HEK293 (cell line): Measurements from ENCODE around the gene RNF217.

Experiments
- CTCF ChIA-PET: fragments of 350-600 bp; formaldehyde crosslinking; extraction: SDS; loops from one replicate; lab custom pipeline; 2021; ENCODE audit warnings: antibody characterized with exemption; lab: Yijun Ruan, JAX
- POLR2A ChIA-PET: fragments of 300-600 bp; formaldehyde crosslinking; extraction: SDS; loops from one replicate; lab custom pipeline; 2020; ENCODE audit warnings: antibody characterized with exemption, inconsistent platforms; lab: Yijun Ruan, JAX
- H3K27ac ChIP-seq: fragments of 200-500 bp; sonication (Bioruptor generic); 2 replicates; pipeline ENCODE4 v1.5.1; 2014; ENCODE audit warnings: low read depth, low read length, control low read depth, inconsistent platforms; ENCODE audit errors: extremely low read depth
- H3K36me3 ChIP-seq, 2 experiments: fragments of 200-500 bp in 1 of 2; sonication (Bioruptor generic) in 1 of 2; 1 replicate in 1 of 2; 2 replicates in 1 of 2; pipeline ENCODE4 v1.5.1; 2014 to 2017; ENCODE audit warnings: inconsistent platforms in 2 of 2, low read length in 2 of 2; ENCODE audit not compliant: control insufficient read depth in 2 of 2, insufficient read depth in 1 of 2
- H3K4me1 ChIP-seq: fragments of 200-500 bp; sonication (Bioruptor generic); 2 replicates; pipeline ENCODE4 v1.5.1; 2014; ENCODE audit warnings: mild to moderate bottlenecking, low read length, inconsistent platforms; ENCODE audit not compliant: control insufficient read depth, insufficient read depth
- H3K4me3 ChIP-seq: 2 replicates; pipeline ENCODE4 v1.5.1; 2011; ENCODE audit warnings: low read depth, mild to moderate bottlenecking, control low read depth, low read length, moderate library complexity
- H3K9me3 ChIP-seq: fragments of 200-500 bp; sonication (Bioruptor generic); 2 replicates; pipeline ENCODE4 v1.5.1; 2014; ENCODE audit warnings: low read depth, low read length, inconsistent platforms; ENCODE audit not compliant: control insufficient read depth, insufficient read depth
- KLF1 ChIP-seq: fragments of 450-650 bp; formaldehyde crosslinking; IDR thresholded peaks from 2 replicates; pipeline ENCODE4 v1.5.1; 2016; ENCODE audit warnings: missing biosample characterization, missing genetic modification characterization
- PRDM2 ChIP-seq: fragments of 450-650 bp; formaldehyde crosslinking; IDR thresholded peaks from 2 replicates; pipeline ENCODE4 v1.5.1; 2016; ENCODE audit warnings: missing biosample characterization, missing genetic modification characterization, borderline replicate concordance
- SCRT1 ChIP-seq: fragments of 450-650 bp; formaldehyde crosslinking; IDR thresholded peaks from 2 replicates; pipeline ENCODE4 v1.5.1; 2016; ENCODE audit warnings: missing biosample characterization, missing genetic modification characterization, borderline replicate concordance
- SCRT2 ChIP-seq: fragments of 450-650 bp; formaldehyde crosslinking; IDR thresholded peaks from 2 replicates; pipeline ENCODE4 v1.5.1; 2016; ENCODE audit warnings: missing biosample characterization, missing genetic modification characterization
- SP2 ChIP-seq: fragments of 450-650 bp; formaldehyde crosslinking; IDR thresholded peaks from 2 replicates; pipeline ENCODE4 v1.5.1; 2016; ENCODE audit warnings: missing biosample characterization, missing genetic modification characterization
- WT1 ChIP-seq: fragments of 450-650 bp; formaldehyde crosslinking; IDR thresholded peaks from 2 replicates; pipeline ENCODE4 v1.5.1; 2016; ENCODE audit warnings: missing biosample characterization, missing genetic modification characterization
- ZNF16 ChIP-seq: fragments of 450-650 bp; formaldehyde crosslinking; IDR thresholded peaks from 2 replicates; pipeline ENCODE4 v1.5.1; 2016; ENCODE audit warnings: low read depth, missing biosample characterization, missing genetic modification characterization
- ZNF169 ChIP-seq: fragments of 450-650 bp; formaldehyde crosslinking; IDR thresholded peaks from 2 replicates; pipeline ENCODE4 v1.5.1; 2016; ENCODE audit warnings: missing biosample characterization, missing genetic modification characterization
- ZNF223 ChIP-seq: fragments of 450-650 bp; formaldehyde crosslinking; IDR thresholded peaks from 2 replicates; pipeline ENCODE4 v1.5.1; 2016; ENCODE audit warnings: missing biosample characterization, missing genetic modification characterization
- ZNF26 ChIP-seq: fragments of 450-650 bp; formaldehyde crosslinking; IDR thresholded peaks from 2 replicates; pipeline ENCODE4 v1.5.1; 2016; ENCODE audit warnings: missing biosample characterization, missing genetic modification characterization
- ZNF302 ChIP-seq: fragments of 450-650 bp; formaldehyde crosslinking; IDR thresholded peaks from 2 replicates; pipeline ENCODE4 v1.5.1; 2016; ENCODE audit warnings: missing biosample characterization, missing genetic modification characterization, low read depth
- ZNF335 ChIP-seq: fragments of 450-650 bp; formaldehyde crosslinking; conservative IDR thresholded peaks from 2 replicates; pipeline ENCODE4 v1.5.1; 2016; ENCODE audit warnings: missing biosample characterization, missing genetic modification characterization
- ZNF394 ChIP-seq: fragments of 450-650 bp; formaldehyde crosslinking; IDR thresholded peaks from 2 replicates; pipeline ENCODE4 v1.5.1; 2016; ENCODE audit warnings: missing biosample characterization, missing genetic modification characterization, mild to moderate bottlenecking, moderate library complexity, borderline replicate concordance
- ZNF571 ChIP-seq: fragments of 450-650 bp; formaldehyde crosslinking; IDR thresholded peaks from 2 replicates; pipeline ENCODE4 v1.5.0; 2017; ENCODE audit warnings: missing biosample characterization, missing genetic modification characterization
- TF ChIP-seq, protein P1 (sequence below): fragments of 450-650 bp; formaldehyde crosslinking; IDR thresholded peaks from 2 replicates; pipeline ENCODE4 v1.5.1; 2017; ENCODE audit warnings: missing biosample characterization, missing genetic modification characterization
- TF ChIP-seq, protein P2 (sequence below): fragments of 450-650 bp; formaldehyde crosslinking; IDR thresholded peaks from 2 replicates; pipeline ENCODE4 v1.5.1; 2016; ENCODE audit warnings: missing biosample characterization, missing genetic modification characterization

Gene RNF217

GRCh38 chr6:124993327-124993726 is 31.1 kb downstream of the RNF217 start:
- ChIA-PET CTCF (no interaction called here), POLR2A (no interaction called here)
- Histone ChIP-seq H3K4me1 (peaks cover 18% of the 10 kb centered on the region), H3K27ac (no peak overlapping the region), H3K9me3 (no peaks in the 10 kb centered on the region), H3K36me3 (peaks cover 0 to 5% of the 10 kb centered on the region in 2 experiments; a peak in 1 of 3 replicates), H3K4me3 (no peak overlapping the region)
- TF ChIP-seq ZNF302 (tag by site-specific recombination) (no peak), PRDM2 (tag by site-specific recombination) (no peak), SCRT1 (tag by site-specific recombination) (no peak), ZNF571 (no peak), ZNF169 (tag by site-specific recombination) (no peak), ZNF394 (tag by site-specific recombination) (no peak)
- TF ChIP-seq, protein P1, sequence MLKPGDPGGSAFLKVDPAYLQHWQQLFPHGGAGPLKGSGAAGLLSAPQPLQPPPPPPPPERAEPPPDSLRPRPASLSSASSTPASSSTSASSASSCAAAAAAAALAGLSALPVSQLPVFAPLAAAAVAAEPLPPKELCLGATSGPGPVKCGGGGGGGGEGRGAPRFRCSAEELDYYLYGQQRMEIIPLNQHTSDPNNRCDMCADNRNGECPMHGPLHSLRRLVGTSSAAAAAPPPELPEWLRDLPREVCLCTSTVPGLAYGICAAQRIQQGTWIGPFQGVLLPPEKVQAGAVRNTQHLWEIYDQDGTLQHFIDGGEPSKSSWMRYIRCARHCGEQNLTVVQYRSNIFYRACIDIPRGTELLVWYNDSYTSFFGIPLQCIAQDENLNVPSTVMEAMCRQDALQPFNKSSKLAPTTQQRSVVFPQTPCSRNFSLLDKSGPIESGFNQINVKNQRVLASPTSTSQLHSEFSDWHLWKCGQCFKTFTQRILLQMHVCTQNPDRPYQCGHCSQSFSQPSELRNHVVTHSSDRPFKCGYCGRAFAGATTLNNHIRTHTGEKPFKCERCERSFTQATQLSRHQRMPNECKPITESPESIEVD (tag by site-specific recombination): no peak

DNA sequence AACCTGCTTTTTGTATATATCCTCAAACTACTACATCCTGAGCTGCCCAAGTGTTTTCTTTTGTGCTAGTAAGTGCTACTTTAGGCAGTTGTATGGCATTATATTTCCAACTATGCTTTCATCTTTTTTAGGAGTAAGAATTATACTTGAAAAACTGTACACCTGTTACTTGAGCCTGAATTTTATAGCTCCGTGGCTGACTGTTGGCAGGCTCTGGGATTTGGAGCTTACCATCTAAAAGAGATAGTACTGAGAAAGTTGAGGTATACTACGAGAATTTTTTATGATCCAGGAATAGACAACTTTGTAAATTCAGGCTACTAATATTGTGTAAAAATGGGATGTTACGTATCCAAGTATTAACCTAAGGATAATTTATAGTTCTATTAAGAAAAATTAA is 32.4 kb downstream of the RNF217 start:
- peaks cover 12% of the 10 kb centered on the region; the same call in 1 of the 2 replicates for H3K4me1 ChIP-seq
- POLR2A ChIA-PET: no interaction called here
- H3K9me3 ChIP-seq: no peaks in the 10 kb centered on the region
- peaks cover 0 to 5% of the 10 kb centered on the region in 2 experiments; a peak in 1 of 3 replicates for H3K36me3 ChIP-seq
- no peak overlapping the region for H3K4me3 ChIP-seq
- TF ChIP-seq, protein P1 (tag by site-specific recombination): peak; percentile 90
- TF ChIP-seq ZNF223 (tag by site-specific recombination) (no peak), SCRT2 (tag by site-specific recombination) (peak; percentile 80), KLF1 (no peak), WT1 (no peak), ZNF26 (tag by site-specific recombination) (no peak), SP2 (tag by site-specific recombination) (no peak), ZNF16 (tag by site-specific recombination) (no peak), ZNF335 (tag by site-specific recombination) (no peak)
- TF ChIP-seq, protein P2, sequence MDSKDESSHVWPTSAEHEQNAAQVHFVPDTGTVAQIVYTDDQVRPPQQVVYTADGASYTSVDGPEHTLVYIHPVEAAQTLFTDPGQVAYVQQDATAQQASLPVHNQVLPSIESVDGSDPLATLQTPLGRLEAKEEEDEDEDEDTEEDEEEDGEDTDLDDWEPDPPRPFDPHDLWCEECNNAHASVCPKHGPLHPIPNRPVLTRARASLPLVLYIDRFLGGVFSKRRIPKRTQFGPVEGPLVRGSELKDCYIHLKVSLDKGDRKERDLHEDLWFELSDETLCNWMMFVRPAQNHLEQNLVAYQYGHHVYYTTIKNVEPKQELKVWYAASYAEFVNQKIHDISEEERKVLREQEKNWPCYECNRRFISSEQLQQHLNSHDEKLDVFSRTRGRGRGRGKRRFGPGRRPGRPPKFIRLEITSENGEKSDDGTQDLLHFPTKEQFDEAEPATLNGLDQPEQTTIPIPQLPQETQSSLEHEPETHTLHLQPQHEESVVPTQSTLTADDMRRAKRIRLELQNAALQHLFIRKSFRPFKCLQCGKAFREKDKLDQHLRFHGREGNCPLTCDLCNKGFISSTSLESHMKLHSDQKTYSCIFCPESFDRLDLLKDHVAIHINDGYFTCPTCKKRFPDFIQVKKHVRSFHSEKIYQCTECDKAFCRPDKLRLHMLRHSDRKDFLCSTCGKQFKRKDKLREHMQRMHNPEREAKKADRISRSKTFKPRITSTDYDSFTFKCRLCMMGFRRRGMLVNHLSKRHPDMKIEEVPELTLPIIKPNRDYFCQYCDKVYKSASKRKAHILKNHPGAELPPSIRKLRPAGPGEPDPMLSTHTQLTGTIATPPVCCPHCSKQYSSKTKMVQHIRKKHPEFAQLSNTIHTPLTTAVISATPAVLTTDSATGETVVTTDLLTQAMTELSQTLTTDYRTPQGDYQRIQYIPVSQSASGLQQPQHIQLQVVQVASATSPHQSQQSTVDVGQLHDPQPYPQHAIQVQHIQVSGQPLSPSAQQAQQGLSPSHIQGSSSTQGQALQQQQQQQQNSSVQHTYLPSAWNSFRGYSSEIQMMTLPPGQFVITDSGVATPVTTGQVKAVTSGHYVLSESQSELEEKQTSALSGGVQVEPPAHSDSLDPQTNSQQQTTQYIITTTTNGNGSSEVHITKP (tag by site-specific recombination): peak; percentile 66
- CTCF ChIA-PET: interaction anchor here (0.6 to 0.9 kb wide), 3 partner anchors 9 to 138 kb away, joined by 3 to 4 read pairs (median 4); no protein-coding TSS in a partner anchor
- no peak overlapping the region for H3K27ac ChIP-seq
